ENCODE results near the gene NEB. TPM values are rescaled to one million over a fixed set of nuclear protein-coding genes. Genes with fewer than 3 reads are reported as not detected.

Gene NEB
- total RNA-seq, 1 experiment from 2014 or later: 0.11 TPM

GRCh38 chr2:151720521-151720920 is 13.8 kb downstream of the NEB start:
- Histone ChIP-seq H3K9me3 (ENCODE audit: low read length) (no peaks in the 10 kb centered on the region), H3K9me2 (replicated peaks; ENCODE audit: low read length) (no peaks in the 10 kb centered on the region), H3F3A (ENCODE audit: low read length, unreplicated experiment) (no peaks in the 10 kb centered on the region), H3K79me2 (ENCODE audit: low read length) (no peaks in the 10 kb centered on the region), H3K9ac (ENCODE audit: low read length) (no peak overlapping the region), H2AFZ (ENCODE audit: low read length) (no peak overlapping the region), H3K27ac (ENCODE audit: low read length) (no peak overlapping the region), H4K20me1 (ENCODE audit: low read length) (no peaks in the 10 kb centered on the region), H3K36me3 (ENCODE audit: low read depth, low read length) (no peaks in the 10 kb centered on the region), H3K4me1 (ENCODE audit: insufficient read depth, low read length) (no peaks in the 10 kb centered on the region), H3K27me3 (ENCODE audit: low read length) (peaks cover 52% of the 10 kb centered on the region), H3K4me2 (ENCODE audit: low read length) (no peak overlapping the region), H3K4me3 (ENCODE audit: low read length) (no peak overlapping the region)
- DNase-seq (no peak), ATAC-seq (no peak)
- ChIA-PET POLR2A (ENCODE audit: unreplicated experiment) (no interaction called here), CTCF (no interaction called here)
- intact Hi-C loops (cut with micrococcal nuclease): no loop called here
- TF ChIP-seq EZH2 (IDR thresholded peaks at IDR 0.05; ENCODE audit: low read length, unreplicated experiment): no peak
- no peak for TF ChIP-seq EZH2phosphoT487 (IDR thresholded peaks at IDR 0.05; ENCODE audit: borderline replicate concordance, low read length)
- TF ChIP-seq, protein P1, sequence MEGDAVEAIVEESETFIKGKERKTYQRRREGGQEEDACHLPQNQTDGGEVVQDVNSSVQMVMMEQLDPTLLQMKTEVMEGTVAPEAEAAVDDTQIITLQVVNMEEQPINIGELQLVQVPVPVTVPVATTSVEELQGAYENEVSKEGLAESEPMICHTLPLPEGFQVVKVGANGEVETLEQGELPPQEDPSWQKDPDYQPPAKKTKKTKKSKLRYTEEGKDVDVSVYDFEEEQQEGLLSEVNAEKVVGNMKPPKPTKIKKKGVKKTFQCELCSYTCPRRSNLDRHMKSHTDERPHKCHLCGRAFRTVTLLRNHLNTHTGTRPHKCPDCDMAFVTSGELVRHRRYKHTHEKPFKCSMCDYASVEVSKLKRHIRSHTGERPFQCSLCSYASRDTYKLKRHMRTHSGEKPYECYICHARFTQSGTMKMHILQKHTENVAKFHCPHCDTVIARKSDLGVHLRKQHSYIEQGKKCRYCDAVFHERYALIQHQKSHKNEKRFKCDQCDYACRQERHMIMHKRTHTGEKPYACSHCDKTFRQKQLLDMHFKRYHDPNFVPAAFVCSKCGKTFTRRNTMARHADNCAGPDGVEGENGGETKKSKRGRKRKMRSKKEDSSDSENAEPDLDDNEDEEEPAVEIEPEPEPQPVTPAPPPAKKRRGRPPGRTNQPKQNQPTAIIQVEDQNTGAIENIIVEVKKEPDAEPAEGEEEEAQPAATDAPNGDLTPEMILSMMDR (conservative IDR thresholded peaks at IDR 0.05; ENCODE audit: low read depth, low read length): no peak
- BruUV-seq (replicated peaks): no TSS peak

GRCh38 chr2:151718796-151719195 is 15.5 kb downstream of the NEB start:
- no peak overlapping the region for H3K4me3 ChIP-seq (ENCODE audit: low read length)
- H3K9me3 ChIP-seq (ENCODE audit: low read length): no peaks in the 10 kb centered on the region
- no peak overlapping the region for H3K27ac ChIP-seq (ENCODE audit: low read length)
- no peak for TF ChIP-seq EZH2phosphoT487 (IDR thresholded peaks at IDR 0.05; ENCODE audit: borderline replicate concordance, low read length)
- TF ChIP-seq, protein P1 (conservative IDR thresholded peaks at IDR 0.05; ENCODE audit: low read depth, low read length): no peak
- no peak overlapping the region for H3K4me2 ChIP-seq (ENCODE audit: low read length)
- POLR2A ChIA-PET (ENCODE audit: unreplicated experiment): no interaction called here
- no peaks in the 10 kb centered on the region for H4K20me1 ChIP-seq (ENCODE audit: low read length)
- H2AFZ ChIP-seq (ENCODE audit: low read length): no peak overlapping the region
- intact Hi-C loops (cut with micrococcal nuclease): no loop called here
- H3K79me2 ChIP-seq (ENCODE audit: low read length): no peaks in the 10 kb centered on the region
- DNase-seq: no peak
- no peak for ATAC-seq
- no peaks in the 10 kb centered on the region for H3K36me3 ChIP-seq (ENCODE audit: low read depth, low read length)
- H3K27me3 ChIP-seq (ENCODE audit: low read length): peaks cover 41% of the 10 kb centered on the region
- no peak overlapping the region for H3K9ac ChIP-seq (ENCODE audit: low read length)
- CTCF ChIA-PET: no interaction called here
- no peaks in the 10 kb centered on the region for H3K4me1 ChIP-seq (ENCODE audit: insufficient read depth, low read length)
- no peaks in the 10 kb centered on the region for H3K9me2 ChIP-seq (replicated peaks; ENCODE audit: low read length)
- no peaks in the 10 kb centered on the region for H3F3A ChIP-seq (ENCODE audit: low read length, unreplicated experiment)
- BruUV-seq (replicated peaks): no TSS peak

- Histone ChIP-seq H3K9me2 (replicated peaks; ENCODE audit: low read length) (no peaks in the 10 kb centered on the region), H3K9ac (ENCODE audit: low read length) (no peak overlapping the region), H2AFZ (ENCODE audit: low read length) (no peak overlapping the region), H3K27ac (ENCODE audit: low read length) (no peak overlapping the region), H3K4me2 (ENCODE audit: low read length) (no peak overlapping the region), H3K9me3 (ENCODE audit: low read length) (no peaks in the 10 kb centered on the region), H4K20me1 (ENCODE audit: low read length) (no peaks in the 10 kb centered on the region), H3K36me3 (ENCODE audit: low read depth, low read length) (no peaks in the 10 kb centered on the region), H3K79me2 (ENCODE audit: low read length) (no peaks in the 10 kb centered on the region), H3K4me1 (ENCODE audit: insufficient read depth, low read length) (no peaks in the 10 kb centered on the region), H3F3A (ENCODE audit: low read length, unreplicated experiment) (no peaks in the 10 kb centered on the region), H3K4me3 (ENCODE audit: low read length) (no peak overlapping the region), H3K27me3 (ENCODE audit: low read length) (peaks cover 44% of the 10 kb centered on the region)
- BruUV-seq (replicated peaks): no TSS peak
- ATAC-seq (no peak), DNase-seq (no peak)
- TF ChIP-seq EZH2 (IDR thresholded peaks at IDR 0.05; ENCODE audit: low read length, unreplicated experiment): no peak
- TF ChIP-seq, protein P1 (conservative IDR thresholded peaks at IDR 0.05; ENCODE audit: low read depth, low read length): no peak
- no peak for TF ChIP-seq EZH2phosphoT487 (IDR thresholded peaks at IDR 0.05; ENCODE audit: borderline replicate concordance, low read length)
- ChIA-PET CTCF (no interaction called here), POLR2A (ENCODE audit: unreplicated experiment) (no interaction called here)
- intact Hi-C loops (cut with micrococcal nuclease): no loop called here
Measured at GRCh38 chr2:151718247-151718646, 16.0 kb downstream of the NEB start.
